MG63 (cell line): ENCODE results near the gene DNAJB12. TPM values are rescaled to one million over a fixed set of nuclear protein-coding genes. Genes with fewer than 3 reads are reported as not detected.

Experiments
- DNase-seq: peaks from one replicate; pipeline ENCODE4 v3.0.0-alpha.2; 2020
- H3K27me3 ChIP-seq: fragments of 250-450 bp; sonication (Bioruptor Pico); 2 replicates; pipeline ENCODE4 v1.5.1; 2020; ENCODE audit warnings: mild to moderate bottlenecking, moderate library complexity
- H3K36me3 ChIP-seq: fragments of 250-450 bp; sonication (Bioruptor Pico); 2 replicates; pipeline ENCODE4 v1.5.1; 2020; ENCODE audit warnings: mild to moderate bottlenecking, moderate library complexity
- H3K4me3 ChIP-seq: fragments of 250-450 bp; sonication (Bioruptor Pico); 2 replicates; pipeline ENCODE4 v1.5.1; 2020; ENCODE audit warnings: mild to moderate bottlenecking, moderate library complexity
- H3K9me3 ChIP-seq: fragments of 250-450 bp; sonication (Bioruptor Pico); 2 replicates; pipeline ENCODE4 v1.5.1; 2020; ENCODE audit warnings: mild to moderate bottlenecking, moderate library complexity
- total RNA-seq: library from RNA; depleted of rRNA; stranded (reverse); fragments of >200 nt; shearing (Covaris generic); gene quantifications from 2 replicates; pipeline ENCODE4 v1.2.3, GENCODE V29; 2014; ENCODE audit warnings: low replicate concordance

DNAJB12 gene
- total RNA-seq, 1 experiment from 2014 or later = 19.3 TPM

DNA sequence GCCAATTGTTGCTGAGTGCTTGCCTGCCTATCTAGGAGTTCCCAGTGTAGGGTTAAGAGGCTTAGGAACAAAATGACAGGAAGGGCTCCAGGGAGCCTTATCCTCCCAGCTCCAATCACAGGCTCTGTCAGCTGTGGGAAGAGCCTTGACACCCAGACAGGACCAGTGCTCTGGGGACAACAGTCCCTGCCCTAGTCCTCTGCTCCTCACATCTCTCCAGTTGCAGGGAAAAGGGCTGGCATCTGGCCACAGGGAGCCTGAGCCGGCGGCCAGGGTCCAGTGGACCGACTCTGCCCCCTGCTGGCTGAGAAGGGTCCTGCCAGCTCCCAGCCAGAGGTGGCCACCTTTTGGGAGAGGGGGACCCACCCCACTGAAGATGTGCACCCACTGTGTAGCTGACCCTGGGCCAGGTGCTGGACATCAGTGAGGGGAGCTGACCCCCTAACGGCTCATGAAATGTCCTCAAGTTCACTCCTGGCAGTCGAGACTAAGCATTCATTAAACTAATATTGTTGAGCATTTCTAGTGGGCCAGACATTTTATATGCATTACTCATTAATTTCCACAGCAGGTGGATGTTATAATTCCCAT lies 17.6 kb downstream of the DNAJB12 start:
- Histone ChIP-seq H3K9me3 (no peaks in the 10 kb centered on the region), H3K4me3 (no peak overlapping the region), H3K36me3 (peaks cover 62% of the 10 kb centered on the region), H3K27me3 (no peaks in the 10 kb centered on the region)
- peak; percentile 62 for DNase-seq

DNA sequence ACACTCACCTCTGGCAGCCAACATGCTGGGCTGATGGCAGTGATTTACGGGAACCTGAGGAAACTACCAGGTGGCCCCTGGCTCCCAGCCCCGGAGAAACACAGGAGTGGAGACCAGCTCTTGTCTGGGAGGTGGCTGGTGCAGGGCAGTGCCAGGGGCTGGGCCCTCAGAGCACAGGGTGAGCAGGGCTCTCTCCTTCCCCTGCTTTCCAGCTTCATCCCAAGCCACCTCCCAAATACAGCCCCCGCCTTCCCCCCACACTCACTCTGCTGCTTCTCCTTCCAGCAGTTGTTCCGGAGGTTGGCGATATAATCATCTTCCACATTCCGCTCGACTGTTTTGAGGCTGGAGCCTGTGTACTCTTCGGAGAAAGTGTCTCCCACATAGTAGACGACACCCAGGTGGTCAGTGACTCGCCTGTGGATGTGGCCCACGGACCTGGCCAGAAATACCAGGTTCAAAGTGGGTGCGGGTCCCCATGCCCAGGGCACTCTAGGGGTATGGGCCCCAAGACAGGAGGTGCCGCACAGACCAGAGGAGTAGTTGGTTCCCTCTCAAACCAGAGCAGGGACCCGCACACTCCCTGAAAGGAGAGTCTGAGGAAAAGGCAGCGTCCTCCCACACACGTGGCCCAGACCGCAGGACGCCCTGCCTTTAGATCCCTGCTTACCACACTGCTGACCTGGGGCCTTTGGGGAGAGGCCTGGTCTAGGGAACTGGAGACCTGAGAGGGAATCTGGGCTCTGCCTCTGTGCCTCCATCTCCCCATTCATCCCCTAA lies 18.3 kb downstream of the DNAJB12 start:
- H3K36me3 ChIP-seq = peaks cover 55% of the 10 kb centered on the region
- H3K27me3 ChIP-seq = no peaks in the 10 kb centered on the region
- no peak for DNase-seq
- no peaks in the 10 kb centered on the region for H3K9me3 ChIP-seq
- H3K4me3 ChIP-seq = no peak overlapping the region

DNA sequence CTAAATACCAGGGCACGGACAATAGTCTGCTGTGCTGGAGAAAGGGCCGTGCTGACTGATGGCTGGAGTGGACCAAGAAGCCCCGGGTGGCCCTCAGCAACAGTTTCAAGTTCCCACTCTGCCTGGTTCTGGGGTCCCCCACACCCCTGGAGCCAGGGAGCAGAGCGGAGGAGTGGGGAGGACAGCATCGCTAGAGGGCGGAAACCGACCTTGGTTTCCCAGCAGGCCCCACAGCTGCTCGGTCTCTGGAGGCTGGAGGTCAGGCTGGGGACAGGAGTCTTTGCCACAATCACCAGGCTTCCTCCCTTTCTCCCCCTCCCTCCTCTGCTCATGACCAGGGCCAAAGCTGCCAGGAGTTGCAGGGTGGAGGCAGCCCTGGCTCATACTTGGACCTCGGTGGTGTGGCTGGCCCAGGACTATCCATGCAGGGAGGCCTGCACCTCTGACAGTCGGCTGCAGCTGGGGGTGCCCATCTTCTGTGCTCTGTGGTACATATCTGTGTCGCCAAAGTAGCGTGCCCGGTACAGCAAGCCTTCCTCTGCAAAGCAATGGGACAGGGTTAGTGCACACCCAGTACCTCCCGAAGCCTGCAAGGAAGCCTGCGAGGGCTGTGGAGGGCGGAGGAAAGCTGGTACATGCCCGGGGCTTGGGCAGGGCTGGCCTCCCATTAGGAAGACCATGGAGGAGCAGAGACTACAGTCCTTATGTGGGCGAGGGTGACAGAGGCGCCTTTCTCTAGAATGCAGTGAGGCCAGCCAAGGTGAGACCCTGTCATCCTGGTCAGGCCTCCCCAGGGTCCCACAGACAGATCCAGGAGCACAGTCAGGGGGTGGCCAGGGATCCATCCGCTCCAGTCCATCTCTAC lies 19.1 kb downstream of the DNAJB12 start:
- Histone ChIP-seq H3K9me3 (no peaks in the 10 kb centered on the region), H3K36me3 (peaks cover 47% of the 10 kb centered on the region), H3K27me3 (no peaks in the 10 kb centered on the region), H3K4me3 (no peak overlapping the region)
- no peak for DNase-seq

DNA sequence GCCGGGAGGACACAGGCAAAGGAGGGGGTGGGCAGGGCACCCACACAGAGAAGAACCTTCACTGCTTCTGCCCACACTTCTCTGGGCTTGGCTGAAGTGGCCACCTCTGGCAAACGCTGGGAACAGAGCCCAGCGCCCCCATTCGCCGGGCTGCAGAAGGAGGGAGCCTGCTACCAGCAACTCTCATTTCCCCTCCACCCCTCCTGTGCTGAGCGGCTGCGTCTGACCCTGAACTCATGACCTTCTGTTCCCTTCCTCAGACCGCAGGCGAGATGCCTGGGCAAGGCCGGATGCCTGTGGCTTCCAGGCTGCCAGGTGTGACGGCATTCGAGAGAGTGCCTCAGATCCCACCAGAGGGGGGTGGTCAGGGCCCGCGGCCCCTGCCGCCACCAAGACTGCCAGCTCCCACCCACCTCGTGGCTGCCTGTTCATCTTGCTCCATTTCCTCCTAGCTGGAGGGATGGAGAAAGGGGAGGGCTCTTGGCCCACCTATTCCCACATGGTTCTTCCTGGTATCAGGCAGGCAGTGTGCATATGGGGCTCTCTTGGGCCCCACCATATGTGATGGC lies 19.8 kb downstream of the DNAJB12 start:
- peaks cover 40% of the 10 kb centered on the region for H3K36me3 ChIP-seq
- H3K27me3 ChIP-seq = no peaks in the 10 kb centered on the region
- no peak overlapping the region for H3K4me3 ChIP-seq
- DNase-seq = no peak
- no peaks in the 10 kb centered on the region for H3K9me3 ChIP-seq

DNA sequence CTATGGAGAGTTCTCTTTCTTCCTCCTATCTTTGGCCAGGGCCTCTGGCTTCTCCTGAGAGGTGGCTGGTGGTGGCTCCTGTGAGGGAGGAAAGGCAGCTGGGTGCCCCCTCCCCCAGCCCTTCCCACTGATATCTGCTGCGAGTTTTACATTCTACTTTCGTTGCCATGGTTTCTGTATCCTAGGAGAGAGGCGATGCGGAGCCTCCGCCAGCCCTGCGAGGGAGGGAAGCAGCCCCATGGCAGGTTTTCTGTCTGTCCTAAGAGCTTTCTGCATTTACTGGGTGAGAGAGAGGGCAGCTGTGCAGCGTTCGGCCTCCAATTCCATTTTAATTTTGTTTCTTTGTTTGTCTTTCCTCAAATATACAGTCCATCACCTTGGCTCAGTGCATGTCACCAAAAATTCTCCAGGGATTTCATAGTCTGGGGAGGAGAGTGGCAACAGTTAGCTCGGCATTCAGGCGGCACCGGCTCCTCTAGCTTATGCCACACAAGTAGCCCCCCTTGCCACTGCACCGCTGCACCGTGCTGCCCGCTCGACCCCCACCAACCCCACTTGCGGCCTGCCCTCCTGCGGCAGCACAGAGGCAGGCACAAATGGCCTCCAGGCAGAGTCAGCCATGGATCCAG lies 20.4 kb downstream of the DNAJB12 start:
- no peak for DNase-seq
- Histone ChIP-seq H3K36me3 (peaks cover 36% of the 10 kb centered on the region), H3K4me3 (no peak overlapping the region), H3K27me3 (no peaks in the 10 kb centered on the region), H3K9me3 (no peaks in the 10 kb centered on the region)

DNA sequence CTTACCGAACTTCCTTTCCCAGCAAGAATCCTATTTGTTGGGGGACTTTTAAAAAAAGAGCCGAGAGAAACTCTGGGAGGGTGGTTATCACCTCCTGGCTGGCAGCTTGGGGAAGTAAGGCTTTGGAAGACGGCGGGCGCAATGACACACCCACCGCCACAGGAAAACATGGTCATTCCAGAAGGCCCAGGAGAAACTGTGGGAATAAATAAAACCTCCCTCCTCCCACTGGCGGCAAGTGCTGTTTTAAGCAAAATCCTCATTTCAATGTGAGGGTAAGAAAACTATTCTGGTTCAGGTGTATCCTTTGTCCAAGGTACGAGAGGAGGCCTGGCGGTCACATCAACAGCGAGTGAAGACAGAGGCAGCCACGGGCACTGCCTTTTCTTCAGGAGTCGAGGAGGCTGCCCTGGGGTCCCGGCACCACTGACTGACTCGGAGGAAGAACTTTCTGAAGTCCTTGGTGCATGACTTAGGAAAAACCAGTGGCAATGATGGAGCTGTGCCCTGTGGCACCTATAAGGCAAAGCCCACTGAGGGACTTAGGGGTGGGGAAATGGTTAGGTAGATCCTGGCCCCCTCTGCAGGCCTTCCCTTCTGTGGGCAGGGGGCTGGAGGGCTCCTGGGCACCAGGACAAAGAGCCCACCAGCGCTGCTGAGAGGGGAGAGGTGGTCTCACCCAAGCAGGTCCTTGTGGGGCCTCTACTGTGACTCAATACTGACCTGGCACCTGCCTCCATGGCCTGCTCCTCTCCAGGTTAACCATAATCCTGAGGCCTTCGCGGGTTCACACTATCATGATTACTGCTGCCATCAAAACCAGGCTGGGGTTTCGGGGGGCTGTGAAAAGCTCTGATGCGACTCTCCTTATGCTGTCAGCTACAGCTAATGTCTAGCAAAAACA lies 21.4 kb downstream of the DNAJB12 start:
- Histone ChIP-seq H3K27me3 (no peaks in the 10 kb centered on the region), H3K4me3 (no peak overlapping the region), H3K9me3 (no peaks in the 10 kb centered on the region), H3K36me3 (peaks cover 32% of the 10 kb centered on the region)
- DNase-seq = no peak

DNA sequence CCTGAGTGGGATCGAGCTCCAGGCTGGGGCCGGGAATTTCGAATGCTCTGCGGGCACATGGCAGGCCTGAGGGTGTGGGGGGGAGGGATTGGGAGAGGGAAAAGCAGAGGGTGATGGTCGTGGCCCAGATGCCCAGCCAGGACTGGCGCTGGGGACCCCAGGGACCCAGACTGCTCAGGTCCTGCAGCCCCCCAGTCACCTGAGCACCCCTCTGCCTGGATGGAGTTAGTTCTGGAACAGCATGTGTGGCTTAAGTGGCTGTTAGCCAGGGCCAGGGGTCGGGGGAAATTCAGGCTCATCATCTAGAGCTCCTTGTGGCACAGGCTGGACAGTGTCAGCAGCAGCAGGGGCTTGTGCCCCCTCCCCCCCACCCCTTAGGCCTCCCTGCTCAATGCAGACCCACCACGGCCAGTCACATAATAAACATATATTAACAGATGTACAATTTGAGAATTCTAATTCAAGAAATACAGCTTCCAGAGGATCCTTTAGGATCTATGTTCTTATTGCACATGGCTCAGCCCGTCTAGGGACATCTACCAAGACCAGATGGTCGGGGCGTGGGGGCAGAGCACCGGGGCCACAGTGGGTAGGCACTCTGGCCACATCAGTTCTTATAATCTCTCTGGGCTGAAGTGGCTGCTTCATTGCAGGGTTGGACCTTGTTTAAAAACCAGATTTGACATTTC lies 22.2 kb downstream of the DNAJB12 start:
- no peak for DNase-seq
- Histone ChIP-seq H3K27me3 (no peaks in the 10 kb centered on the region), H3K9me3 (no peaks in the 10 kb centered on the region), H3K4me3 (no peak overlapping the region), H3K36me3 (peaks cover 27% of the 10 kb centered on the region)

DNA sequence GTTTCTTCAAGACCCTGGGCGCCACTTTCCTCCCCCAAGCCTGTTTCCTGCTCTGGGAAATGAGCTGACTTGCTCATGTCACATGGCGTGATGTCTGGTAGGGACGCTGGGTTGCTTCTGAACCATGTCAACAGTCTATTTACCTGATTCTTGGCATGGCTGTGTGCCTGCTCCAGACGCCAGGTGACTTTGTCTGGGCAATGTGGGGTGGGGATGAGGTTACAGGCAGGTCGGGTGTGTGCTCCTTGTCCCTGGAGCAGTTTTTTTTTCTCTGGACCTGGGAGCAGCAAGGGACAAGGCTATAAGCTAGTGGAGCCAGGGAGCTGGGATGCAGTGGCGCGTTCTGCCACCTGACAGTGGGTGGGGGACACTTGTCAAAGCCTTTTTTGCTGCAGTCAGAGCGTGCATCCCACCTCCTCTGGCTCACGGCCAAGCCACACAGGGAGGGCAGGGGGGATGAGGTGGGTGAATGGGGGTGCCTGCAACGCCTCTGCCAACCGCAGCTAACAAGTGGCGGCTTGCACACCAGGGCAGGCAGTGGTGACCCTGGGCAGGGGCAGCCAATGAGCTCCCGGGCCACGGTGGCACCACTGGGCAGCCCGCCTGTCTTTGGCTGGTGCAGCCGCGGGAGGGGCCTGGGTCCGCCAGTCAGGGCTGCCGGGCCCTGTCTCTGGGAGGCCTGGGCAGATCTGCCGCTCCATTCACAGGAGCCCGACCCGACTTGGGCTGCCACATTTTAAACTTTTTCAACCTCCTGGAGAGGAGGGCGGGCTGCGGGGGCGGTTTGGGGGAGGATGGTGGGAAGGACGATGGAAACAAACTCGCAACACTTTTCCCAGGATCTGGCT lies 22.9 kb downstream of the DNAJB12 start:
- DNase-seq = peak; percentile 66
- Histone ChIP-seq H3K27me3 (no peaks in the 10 kb centered on the region), H3K9me3 (no peaks in the 10 kb centered on the region), H3K36me3 (peaks cover 20% of the 10 kb centered on the region), H3K4me3 (no peak overlapping the region)

DNA sequence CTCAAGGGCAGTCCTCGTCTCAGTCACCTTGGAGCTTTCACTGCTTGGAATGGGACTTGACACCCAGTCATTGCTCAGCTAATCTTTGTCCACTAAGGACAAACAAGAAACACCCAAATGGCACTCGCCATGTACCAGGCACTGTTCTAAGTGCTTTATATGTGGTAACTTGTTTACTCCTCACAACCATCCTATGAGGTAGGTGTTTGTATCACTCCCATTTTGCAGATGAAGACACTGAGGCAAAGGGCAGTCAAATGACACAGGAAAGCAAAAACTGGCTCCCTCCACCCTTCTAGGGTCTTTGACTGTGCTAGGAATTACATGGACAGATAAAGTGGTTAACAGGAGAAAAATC lies 24.7 kb downstream of the DNAJB12 start:
- Histone ChIP-seq H3K9me3 (no peaks in the 10 kb centered on the region), H3K27me3 (no peaks in the 10 kb centered on the region), H3K4me3 (no peak overlapping the region), H3K36me3 (peaks cover 3% of the 10 kb centered on the region; the same call in 1 of the 2 replicates)
- no peak for DNase-seq

DNA sequence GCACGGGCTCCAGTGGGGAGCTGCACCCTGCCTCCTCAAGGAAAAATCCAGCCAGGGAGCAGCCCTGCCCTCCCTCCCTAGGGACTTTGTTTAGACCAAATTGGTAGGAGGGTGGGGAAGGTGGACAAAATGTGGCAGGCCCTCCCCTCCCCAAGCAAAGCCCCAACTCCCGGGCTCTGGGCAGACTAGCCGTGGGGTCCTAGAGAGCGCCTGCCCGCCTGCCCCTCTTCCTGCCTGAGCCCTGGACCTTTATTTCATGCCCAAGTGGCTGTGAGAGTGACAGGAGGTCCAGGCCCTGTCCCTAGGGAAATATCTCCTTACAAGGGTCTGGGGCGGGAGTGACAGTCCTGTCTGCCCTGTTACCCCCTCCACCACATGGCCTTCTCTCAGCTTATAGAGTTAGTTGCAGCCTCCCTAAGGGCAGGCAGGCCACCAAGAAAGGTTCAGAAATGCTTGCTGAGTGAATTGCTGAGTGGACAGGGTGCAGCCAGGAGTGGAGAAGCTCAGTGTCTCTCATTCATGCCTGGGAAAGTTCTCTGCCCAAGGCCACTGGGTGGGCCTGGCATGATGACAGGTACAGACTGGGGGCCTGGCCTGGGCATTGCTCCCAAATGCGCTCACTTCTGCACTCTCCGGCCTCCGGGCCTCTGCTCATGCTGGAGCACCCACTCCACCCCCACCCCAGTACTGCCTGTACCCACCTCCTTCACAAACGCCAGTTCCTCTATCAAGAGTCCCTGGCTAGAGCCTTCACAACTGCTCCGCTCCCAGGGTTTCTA lies 25.2 kb downstream of the DNAJB12 start:
- no peaks in the 10 kb centered on the region for H3K27me3 ChIP-seq
- 0 out of 2 replicates have a peak, but pooled peaks cover 2% of the 10 kb centered on the region for H3K36me3 ChIP-seq
- no peaks in the 10 kb centered on the region for H3K9me3 ChIP-seq
- no peak for DNase-seq
- no peak overlapping the region for H3K4me3 ChIP-seq

DNA sequence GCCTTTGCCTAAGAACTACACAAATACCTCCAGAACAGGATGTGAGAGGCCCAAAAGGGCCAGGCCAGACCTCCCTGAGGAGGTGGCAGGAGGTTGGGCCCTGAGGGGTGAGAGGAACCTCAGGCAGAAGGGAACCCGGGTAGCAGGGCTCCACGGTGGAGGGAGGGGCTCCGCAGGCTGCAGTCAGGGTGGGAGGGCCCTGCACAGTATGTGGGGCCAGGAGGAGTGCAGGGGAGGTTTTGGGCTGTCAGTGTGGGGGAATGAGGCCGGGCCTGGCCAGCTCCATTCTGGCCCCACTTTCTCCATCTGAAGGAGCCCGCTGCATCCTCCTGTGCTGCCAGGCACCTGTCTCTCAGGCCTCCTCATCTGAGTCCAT lies 25.9 kb downstream of the DNAJB12 start:
- H3K4me3 ChIP-seq = no peak overlapping the region
- DNase-seq = no peak
- no peaks in the 10 kb centered on the region for H3K36me3 ChIP-seq
- H3K27me3 ChIP-seq = no peaks in the 10 kb centered on the region
- no peaks in the 10 kb centered on the region for H3K9me3 ChIP-seq

DNA sequence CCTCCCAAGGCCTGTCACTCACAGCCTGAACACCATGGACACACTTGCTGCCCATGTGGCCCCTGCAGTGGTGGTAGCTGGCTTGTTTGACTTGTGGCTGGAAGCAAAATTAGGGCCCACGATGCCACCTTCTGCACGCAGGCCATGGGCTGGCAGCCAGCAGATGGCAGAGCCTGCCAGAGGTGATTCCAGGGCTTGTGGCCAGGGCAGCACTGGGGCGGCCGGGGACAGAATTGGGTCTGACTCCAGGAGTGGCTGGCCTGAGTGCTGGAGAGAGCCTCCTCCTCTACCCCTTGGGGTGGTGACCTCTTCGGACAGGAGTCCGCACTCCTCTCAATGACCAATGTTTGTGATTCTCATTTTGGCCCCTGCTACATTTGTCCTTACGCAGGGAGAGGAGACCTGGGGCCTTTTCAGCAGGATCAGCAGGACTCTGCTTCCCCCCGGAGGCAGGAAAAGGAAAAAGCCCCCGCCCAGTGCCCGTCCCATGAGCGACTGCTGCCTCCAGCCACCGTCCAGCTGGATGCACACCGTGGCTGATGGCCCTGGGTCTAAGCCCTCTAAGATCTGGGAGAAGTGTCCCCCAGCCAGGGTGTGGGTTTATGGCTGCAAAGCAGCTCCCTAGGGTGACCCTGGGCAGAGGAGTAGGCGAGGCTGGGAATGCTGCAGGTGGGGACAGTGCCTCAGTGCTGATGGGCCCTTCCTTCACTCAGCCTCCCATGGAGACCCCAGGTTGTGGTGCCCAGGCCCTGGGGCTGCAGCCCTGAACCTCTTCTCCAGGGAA lies 26.5 kb downstream of the DNAJB12 start:
- Histone ChIP-seq H3K9me3 (no peaks in the 10 kb centered on the region), H3K4me3 (no peak overlapping the region), H3K36me3 (no peaks in the 10 kb centered on the region), H3K27me3 (no peaks in the 10 kb centered on the region)
- peak; percentile 68 for DNase-seq
